Measurements from ENCODE around the gene PRR18.
"Not testable (repeated sequence)": the region's sequence is repeated elsewhere in the genome, so short reads cannot be mapped to it uniquely, and the experiment has no call there.

PRR18 gene, protein sequence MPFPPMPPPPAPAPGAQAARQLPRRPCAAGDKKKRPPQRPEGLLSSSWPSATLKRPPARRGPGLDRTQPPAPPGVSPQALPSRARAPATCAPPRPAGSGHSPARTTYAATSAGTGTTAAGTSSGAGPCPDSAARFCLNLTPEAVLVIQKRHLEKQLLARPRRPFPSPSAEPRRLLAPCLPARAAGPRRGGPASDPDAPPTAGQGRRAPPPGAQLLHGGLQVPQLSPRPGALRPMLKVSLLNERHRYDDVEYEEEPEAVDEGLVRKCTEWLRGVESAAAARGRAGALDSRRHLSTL

GRCh38 chr6:166308033-166308768 is at the start of gene PRR18:
Gene PRR18 (minus strand): TSS chr6:166308392. CDS start chr6:166308142, 250 bp downstream.
- peak in 51 of 56 donors; percentile 44 to 88 (median 75) for DNase-seq

DNA sequence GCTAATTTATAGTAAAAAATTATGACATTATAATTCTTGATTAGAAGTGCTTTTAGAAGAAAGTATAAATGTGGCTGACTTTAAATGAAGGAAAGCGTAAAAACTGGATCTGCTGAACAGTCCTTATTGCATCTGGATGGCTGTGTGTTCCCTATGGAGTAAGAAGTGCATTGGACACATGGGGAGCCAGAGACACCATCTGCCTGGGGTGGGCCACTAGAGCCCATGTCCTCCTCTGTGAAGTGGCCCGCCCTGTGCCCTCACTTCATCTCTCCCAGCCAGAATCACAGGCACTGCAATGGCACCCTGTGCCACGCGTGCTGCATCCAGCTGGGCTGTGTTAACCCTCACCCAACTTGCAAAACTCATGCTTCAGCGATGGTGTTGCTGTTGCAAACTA is 47.4 kb upstream of the PRR18 start:
- no peak for DNase-seq

DNA sequence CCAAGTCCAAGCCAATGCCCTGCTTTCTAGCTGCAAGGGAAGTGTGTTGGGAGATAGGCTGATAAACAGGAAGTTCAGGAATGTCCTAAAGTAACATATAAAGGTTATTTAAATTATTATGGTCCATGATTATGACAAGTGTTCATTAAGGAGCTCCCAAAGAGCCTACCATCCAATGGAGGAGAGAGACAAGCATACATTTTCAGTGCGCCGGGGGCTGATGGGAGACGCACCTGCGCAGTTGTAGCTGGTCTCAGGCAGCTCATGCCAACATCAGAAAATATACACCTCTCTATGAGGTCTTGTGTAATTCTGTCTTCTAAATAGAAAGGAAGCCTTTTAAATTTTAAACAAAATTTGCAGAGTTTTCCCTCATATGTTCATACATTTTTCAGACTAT is 46.8 kb upstream of the PRR18 start:
- DNase-seq = no peak

GRCh38 chr6:166354143-166354542 is 46.0 kb upstream of the PRR18 start:
- no peak for DNase-seq

DNA sequence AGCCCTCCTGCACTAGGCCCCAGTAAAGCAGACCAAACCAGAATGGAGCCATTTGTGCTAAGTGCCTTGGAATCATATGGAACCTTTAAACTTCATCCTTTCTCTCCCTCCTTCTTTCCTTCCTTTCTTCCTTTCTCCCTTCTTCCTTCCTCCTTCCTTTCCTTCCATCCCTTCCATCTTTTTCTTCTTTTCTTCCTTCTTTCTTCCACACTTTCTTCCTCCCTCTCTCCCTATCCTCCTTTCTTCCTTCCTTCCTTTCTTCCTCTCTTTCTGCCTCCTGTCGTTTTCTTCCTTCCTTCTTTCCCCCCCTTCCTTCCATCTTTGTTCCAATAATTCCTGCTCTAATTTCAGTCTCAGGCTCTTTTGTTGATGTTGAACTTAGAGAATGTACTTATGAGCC is 45.3 kb upstream of the PRR18 start:
- no peak for DNase-seq

DNA sequence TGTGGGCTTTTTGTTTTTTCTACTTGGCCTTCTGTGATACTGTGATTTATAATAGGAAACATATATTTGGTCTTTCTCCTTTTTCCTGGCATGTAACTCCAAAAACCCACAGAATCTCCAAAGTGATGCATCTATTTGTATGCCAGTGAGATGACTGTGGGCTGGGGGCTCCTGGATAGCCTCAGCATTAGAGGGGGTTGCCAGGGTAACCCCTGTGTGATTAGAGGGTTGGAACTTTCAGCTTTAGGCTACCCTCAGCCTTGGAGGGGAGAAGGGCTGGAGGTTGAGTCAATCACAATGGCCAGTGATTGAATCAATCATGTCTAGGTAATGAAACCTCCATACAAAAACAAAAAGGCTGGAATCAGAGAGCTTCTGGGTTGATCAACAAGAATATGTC is 44.7 kb upstream of the PRR18 start:
- DNase-seq = no peak

- DNase-seq = peak in 10 of 56 donors; percentile 14 to 57 (median 28)
These were observed 43.6 kb upstream of the PRR18 start for GRCh38 chr6:166351715-166352285.

GRCh38 chr6:166348305-166348949 is 40.2 kb upstream of the PRR18 start:
- DNase-seq = no peak

DNA sequence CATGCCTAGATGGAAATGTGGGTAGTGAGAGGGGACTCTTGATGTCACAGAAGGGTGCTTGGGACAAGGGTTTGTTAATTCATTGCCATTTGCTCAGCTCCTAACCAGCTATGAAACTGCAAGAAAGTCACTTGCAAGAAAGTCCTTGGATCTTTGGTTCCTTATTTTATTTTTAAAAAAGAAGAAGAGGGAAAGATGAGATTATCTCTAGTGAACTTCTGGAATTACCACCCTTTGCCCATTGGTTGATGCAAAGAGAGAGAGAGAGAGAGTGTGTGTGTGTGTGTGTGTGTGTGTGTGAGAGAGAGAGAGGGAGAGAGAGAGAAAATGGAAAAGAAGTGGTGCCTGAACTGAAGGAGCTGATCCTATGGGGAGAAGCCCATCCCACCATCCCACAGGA is 38.8 kb upstream of the PRR18 start:
- no peak for DNase-seq

DNA sequence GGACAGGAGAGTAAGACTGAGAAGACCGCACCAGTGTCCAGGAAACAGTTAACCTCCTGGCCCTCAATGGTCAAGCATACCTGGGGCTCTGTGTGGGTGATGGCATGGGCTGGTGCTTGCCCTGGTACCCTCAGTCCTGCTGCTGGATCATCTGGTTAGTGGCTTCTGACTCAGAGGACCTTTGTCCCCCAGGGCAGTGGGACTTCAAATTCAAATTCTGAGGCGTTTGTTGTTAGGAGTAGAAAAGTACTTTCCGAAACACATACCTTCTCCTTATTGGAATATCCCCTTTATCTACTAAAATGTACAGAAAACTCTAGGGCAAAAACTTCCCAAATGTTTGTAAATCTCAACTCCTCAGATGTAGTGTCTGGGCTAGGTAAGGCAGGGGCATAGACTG is 38.3 kb upstream of the PRR18 start:
- no peak for DNase-seq

- not testable (repeated sequence) for DNase-seq
These were observed 37.5 kb upstream of the PRR18 start for GRCh38 chr6:166345672-166346071.

- DNase-seq = not testable (repeated sequence)
These were observed 36.7 kb upstream of the PRR18 start for GRCh38 chr6:166344921-166345320.

DNA sequence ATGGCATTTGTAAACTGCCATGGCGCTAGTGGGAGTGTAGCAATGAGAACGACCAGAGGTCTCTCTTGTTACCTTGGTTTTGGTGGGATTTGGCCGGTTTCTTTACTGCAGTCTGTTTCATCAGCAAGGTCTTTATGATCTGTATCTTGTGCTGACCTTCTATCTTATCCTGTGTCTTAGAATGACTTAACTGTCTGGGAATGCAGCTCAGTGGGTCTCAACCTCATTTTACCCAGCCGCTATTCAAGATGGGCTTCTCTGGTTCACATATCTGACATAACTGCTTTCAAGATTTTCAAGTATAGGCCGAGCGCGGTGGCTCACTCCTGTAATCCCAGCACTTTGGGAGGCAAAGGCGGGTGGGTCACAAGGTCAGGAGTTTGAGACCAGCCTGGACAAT is 36.0 kb upstream of the PRR18 start:
- no peak for DNase-seq

- no peak for DNase-seq
These were observed 34.9 kb upstream of the PRR18 start for GRCh38 chr6:166343150-166343487.

DNA sequence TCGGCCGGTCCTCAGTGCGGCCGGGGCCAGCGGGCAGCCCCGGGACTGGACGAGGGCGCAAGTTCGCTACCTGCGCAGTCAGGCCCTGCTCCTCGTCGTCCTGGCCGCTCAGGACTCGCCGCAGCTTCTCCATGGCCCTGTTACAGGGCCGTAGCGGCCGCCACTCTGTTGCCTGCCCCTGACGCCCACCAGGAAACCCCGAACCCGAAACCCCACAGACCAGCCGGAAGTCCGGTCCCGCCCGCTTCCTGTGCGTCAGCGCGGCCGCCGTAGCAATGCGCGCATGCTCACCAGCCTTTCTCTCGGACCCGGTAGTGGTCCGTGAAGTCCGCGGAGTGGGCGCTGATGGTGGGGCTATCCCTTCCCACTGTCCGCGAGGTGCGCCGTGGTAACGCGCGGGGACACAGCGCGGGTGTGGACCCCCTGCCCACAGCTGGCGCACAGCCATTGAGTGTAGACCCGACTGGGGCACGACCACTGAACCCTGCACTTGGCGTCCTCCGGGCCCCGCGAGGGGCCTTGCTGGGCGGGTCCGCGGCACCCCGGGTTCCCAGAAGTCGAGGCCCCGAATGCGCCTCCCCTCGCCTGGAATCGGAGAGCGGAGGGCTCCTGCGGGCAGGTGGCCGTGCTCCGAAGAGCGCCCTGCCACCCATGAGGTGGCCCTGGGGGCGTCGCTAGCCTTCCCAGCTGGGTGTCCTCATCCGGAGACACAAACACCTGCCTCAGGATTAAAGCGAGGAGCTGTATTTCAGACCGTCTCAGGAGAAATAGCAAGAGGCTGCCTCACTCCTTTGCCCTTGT is 34.4 kb upstream of the PRR18 start, which contains the start of gene SFT2D1:
Gene SFT2D1 (minus strand): TSS at position 197 of the 801 bp plus-strand sequence. CDS start 64 bp downstream, at position 133.
- peak in 53 of 56 donors; percentile 19 to 87 (median 69) for DNase-seq

DNA sequence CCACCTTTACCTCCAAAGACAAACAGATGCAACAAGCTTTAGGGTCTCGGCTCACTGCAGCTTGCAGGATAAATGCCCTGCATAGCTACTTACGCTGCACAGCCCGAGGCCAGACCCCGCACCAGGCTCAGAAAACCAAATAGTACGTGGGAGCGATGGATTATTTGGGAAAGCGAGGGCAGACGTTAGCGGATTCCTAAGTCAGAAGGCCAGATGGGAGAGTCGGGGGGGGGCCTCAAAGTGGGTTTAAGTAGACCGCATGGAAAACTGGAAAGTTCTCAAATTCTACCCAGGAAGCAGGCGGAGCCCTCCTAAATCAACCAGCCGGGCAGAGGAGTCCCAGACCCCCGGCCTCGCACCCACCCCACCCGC is 33.8 kb upstream of the PRR18 start:
- no peak for DNase-seq

DNA sequence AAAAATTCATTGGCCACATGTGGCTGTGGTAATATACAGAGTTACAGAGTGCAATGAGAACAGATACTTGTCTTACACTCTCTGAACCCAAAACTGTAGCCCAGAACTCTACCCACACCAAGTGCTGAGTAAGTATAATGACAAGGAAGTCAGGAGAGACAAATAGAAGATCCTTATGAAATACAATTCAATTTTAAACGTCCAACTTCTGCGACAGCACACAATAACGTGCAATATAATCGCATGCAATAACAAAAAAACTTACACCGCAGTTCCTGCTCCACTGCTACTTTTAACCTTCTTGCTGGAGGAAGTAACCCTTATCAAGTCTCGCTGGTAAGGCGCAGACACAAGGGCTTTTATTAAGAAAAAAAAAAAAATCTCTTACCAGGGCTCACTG is 33.3 kb upstream of the PRR18 start:
- no peak for DNase-seq

DNA sequence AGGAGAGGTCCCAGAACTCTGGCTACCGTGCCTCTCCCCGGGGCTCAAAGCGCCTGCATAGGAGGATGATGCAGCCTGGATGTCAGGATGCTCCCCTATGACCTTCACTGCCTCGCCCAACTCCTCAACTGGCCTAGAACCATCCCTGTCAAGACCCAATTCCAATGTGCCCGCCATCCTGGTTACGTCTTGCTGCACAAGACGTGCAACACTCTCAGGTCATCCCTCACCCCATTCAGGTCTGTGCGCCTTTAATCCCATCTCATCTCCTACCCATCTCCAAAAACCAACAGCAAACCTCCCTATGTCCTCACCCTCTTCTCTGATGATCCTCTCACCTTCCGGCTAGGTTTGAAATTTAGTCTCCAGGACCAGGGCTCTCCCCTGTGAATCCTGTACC is 30.7 kb upstream of the PRR18 start:
- DNase-seq = no peak

- no peak for DNase-seq
These were observed 28.7 kb upstream of the PRR18 start for GRCh38 chr6:166336847-166337246.

- no peak for DNase-seq
These were observed 27.4 kb upstream of the PRR18 start for GRCh38 chr6:166335378-166336302.
